Activated naive CD4-positive, alpha-beta T cell treated with anti-CD3 and anti-CD28 coated beads, Interleukin-2, amount 10 ng/mL, durations not matched to agents 7 days and 5 days (primary cell): ENCODE measurements around the gene ZBTB24.

ENCODE experiments used
- CTCF ChIA-PET: fragments of 350-600 bp; sonication (Branson Sonifier 250); formaldehyde crosslinking; loops from one replicate; lab custom pipeline; 2021; ENCODE audit warnings: antibody characterized with exemption; lab: Charles Lee
- DNase-seq: peaks from one replicate; pipeline ENCODE4 v3.0.0-alpha.2; 2020
- H3K27ac Mint-ChIP-seq: one replicate; pipeline ENCODE4 v1.8.0; 2021; ENCODE audit warnings: mild to moderate bottlenecking, moderate library complexity, mixed read lengths
- H3K27me3 Mint-ChIP-seq: one replicate; pipeline ENCODE4 v1.8.0; 2021; ENCODE audit warnings: mild to moderate bottlenecking, mixed read lengths
- H3K36me3 Mint-ChIP-seq: one replicate; pipeline ENCODE4 v1.8.0; 2021; ENCODE audit warnings: mixed read lengths
- H3K4me1 Mint-ChIP-seq: one replicate; pipeline ENCODE4 v1.8.0; 2021; ENCODE audit warnings: mixed read lengths
- H3K4me3 Mint-ChIP-seq: one replicate; pipeline ENCODE4 v1.8.0; 2021; ENCODE audit warnings: mild to moderate bottlenecking, moderate library complexity, mixed read lengths
- H3K9me3 Mint-ChIP-seq: one replicate; pipeline ENCODE4 v1.8.0; 2021; ENCODE audit warnings: mixed read lengths

ZBTB24 gene

DNA sequence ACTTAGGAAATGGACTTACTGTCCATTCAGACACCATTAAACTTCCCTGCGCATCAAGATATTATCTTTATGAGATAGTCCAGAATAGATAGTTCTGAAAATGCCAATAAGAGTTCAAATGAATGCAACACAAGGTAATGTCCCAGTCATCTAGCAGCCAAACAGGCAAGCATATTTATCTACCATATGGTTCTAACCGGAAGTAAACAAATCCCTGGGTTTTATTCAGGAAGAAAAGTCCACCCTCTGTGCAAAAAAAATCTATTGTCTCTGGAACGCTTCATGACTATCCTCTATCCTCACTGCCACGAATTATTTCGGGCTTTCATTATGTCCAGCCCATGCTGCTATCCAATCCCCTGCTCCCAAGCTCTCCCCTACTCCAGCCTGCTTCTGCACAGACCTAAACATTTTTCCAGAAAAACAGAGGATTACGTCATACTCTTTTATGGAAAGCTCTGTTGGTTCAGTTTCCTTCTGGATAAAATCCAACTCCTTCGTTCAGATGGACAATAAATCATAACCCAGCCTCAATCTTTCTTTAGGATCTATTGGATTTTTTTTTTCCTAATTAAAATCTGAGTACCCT lies 54.0 kb downstream of the ZBTB24 start:
- Mint-ChIP-seq H3K36me3 (no peaks in the 10 kb centered on the region), H3K27ac (no peak overlapping the region), H3K27me3 (peaks cover 9% of the 10 kb centered on the region), H3K9me3 (no peaks in the 10 kb centered on the region), H3K4me1 (no peaks in the 10 kb centered on the region), H3K4me3 (no peak overlapping the region)
- CTCF ChIA-PET: interaction anchor here (0.6 to 0.7 kb wide), 2 partner anchors 31 to 45 kb away, joined by 3 read pairs; no protein-coding TSS in a partner anchor
- DNase-seq: no peak

DNA sequence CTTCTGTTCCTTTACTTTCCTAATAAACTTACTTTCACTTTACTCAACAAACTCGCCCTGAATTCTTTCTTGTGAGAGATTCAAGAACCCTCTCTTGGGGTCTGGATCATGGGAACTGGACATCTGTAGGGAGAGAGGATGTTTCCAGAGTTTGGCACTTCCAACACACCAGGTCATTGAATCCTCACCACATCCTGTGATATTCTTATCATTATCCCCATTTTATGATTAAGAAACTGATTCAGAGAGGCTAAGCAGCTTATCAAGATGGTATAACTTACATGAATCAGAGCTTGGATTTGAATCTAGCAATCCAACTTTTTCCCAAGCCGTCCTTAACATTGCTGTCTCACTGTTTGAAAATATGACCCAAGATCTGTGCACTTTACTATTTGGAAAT lies 58.1 kb downstream of the ZBTB24 start:
- Mint-ChIP-seq H3K4me1 (no peaks in the 10 kb centered on the region), H3K4me3 (no peak overlapping the region), H3K27ac (no peak overlapping the region), H3K36me3 (no peaks in the 10 kb centered on the region), H3K27me3 (no peaks in the 10 kb centered on the region), H3K9me3 (no peaks in the 10 kb centered on the region)
- CTCF ChIA-PET: no interaction called here
- no peak for DNase-seq

DNA sequence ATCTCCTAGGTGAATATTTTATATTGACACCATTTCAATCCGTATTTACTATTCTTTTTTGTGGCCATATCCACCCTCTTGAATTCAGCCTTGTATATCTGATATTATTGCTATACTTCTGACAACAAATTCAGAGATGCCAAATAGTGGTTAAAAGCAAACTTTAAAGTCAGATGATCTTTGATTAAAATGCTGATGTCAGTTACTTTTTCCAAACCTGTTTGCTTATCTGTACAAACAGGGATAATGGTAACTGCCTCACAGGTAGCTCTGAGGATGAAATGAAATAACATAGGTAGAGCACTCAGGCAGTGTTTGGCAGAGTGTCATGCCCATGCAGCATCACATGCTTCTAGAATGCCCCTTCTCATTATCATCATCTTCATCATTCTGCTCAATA lies 61.8 kb downstream of the ZBTB24 start:
- Mint-ChIP-seq H3K4me3 (no peak overlapping the region), H3K27ac (no peak overlapping the region), H3K36me3 (no peaks in the 10 kb centered on the region), H3K4me1 (no peaks in the 10 kb centered on the region), H3K9me3 (no peaks in the 10 kb centered on the region), H3K27me3 (no peaks in the 10 kb centered on the region)
- DNase-seq: no peak
- CTCF ChIA-PET: interaction anchor here (1.2 kb wide), 1 partner anchor 619 kb away, joined by 3 read pairs; no protein-coding TSS in a partner anchor

DNA sequence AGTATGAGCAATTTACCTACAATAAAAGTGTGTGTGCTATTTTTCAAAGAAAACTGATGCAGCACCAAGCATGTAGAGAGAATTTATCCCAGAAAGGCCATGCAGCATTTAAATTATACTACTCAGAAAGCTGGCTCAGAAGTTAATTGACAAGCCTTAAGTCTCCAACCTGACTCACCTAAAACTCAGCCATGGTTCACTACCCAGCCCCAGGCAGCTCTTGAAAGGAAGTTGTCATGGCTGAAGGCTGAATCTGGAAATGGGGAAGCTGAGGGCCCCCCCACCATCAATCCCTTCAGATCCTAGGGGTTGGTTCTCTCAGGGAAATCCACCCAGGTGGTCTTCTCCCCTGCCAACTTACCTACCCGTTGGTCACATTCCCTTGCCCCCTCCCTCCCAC lies 62.3 kb downstream of the ZBTB24 start:
- Mint-ChIP-seq H3K4me1 (no peaks in the 10 kb centered on the region), H3K4me3 (no peak overlapping the region), H3K9me3 (no peaks in the 10 kb centered on the region), H3K36me3 (no peaks in the 10 kb centered on the region), H3K27me3 (no peaks in the 10 kb centered on the region), H3K27ac (no peak overlapping the region)
- DNase-seq: no peak
- CTCF ChIA-PET: interaction anchor here (1.2 kb wide), 1 partner anchor 619 kb away, joined by 3 read pairs; no protein-coding TSS in a partner anchor

DNA sequence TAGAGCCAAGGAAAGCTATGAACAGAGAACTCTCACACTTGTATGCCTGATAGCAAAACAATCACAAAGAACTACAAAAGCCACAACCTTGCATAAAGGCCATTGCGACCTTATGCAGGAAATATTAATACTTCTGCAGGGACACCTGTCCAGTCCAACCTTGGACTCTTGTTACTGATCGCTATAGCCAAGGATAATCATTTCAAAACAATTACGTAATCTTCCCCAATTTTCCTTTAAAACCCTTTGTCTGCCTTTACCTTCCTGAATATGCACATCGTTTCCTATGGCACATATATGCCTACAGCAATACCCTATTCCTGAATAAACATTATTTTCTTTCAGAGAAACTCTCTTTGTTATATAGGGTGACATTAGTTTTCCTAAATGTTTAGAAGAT lies 65.4 kb downstream of the ZBTB24 start:
- Mint-ChIP-seq H3K27me3 (peaks cover 7% of the 10 kb centered on the region), H3K4me3 (no peak overlapping the region), H3K4me1 (no peaks in the 10 kb centered on the region), H3K9me3 (no peaks in the 10 kb centered on the region), H3K27ac (no peak overlapping the region), H3K36me3 (no peaks in the 10 kb centered on the region)
- CTCF ChIA-PET: interaction anchor here (0.9 kb wide), 1 partner anchor 34 kb away, joined by 3 read pairs; no protein-coding TSS in a partner anchor
- DNase-seq: no peak
